Astrocyte (in vitro differentiated cells and primary cell): Measurements from ENCODE around the gene HNF1A.

Source experiments
- CTCF ChIP-seq: IDR thresholded peaks from 2 replicates; pipeline ENCODE4 v1.5.1; 2011; ENCODE audit warnings: low read depth, mild to moderate bottlenecking, inconsistent platforms, low read length, moderate library complexity; ENCODE audit not compliant: insufficient read depth
- EZH2 ChIP-seq: IDR thresholded peaks from 2 replicates; pipeline ENCODE4 v1.6.1; 2012; ENCODE audit warnings: mild to moderate bottlenecking, low read length, inconsistent platforms; ENCODE audit not compliant: insufficient read depth

GRCh38 chr12:120994059-120994458 lies 15.7 kb downstream of the HNF1A start:
- no peak for TF ChIP-seq CTCF
- TF ChIP-seq EZH2 = no peak
